GM19397 (cell line): ENCODE data around the gene CENPK.
"Not testable (repeated sequence)": the region's sequence is repeated elsewhere in the genome, so short reads cannot be mapped to it uniquely, and the experiment has no call there.

ENCODE experiments used
- ATAC-seq: cut with Tn5 transposase; IDR thresholded peaks from one replicate; pipeline ENCODE4 v1.9.1; 2021; ENCODE audit warnings: mild to moderate bottlenecking, moderate library complexity; ENCODE audit not compliant: unreplicated experiment

Gene CENPK

DNA sequence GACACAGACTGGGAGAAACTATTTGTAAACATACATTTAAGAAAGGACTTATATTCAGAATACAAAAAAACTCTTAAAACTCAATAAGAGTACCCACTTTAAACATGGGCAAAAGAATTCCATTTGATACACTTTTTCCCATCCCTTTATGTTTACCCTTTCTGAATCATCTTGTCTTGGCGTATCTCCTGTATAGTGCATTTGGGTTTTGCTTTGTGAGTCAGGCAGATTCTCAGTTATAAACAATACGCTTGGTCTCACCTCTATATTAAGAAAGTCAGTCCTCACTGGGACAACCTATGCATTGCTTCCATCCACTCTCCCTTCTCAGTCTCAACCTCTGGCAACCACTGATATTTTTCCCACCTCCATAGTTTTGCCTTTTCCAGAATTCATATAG is 54.0 kb downstream of the CENPK start:
- ATAC-seq: no peak

GRCh38 chr5:65506961-65507360 is 56.0 kb downstream of the CENPK start:
- ATAC-seq: no peak

DNA sequence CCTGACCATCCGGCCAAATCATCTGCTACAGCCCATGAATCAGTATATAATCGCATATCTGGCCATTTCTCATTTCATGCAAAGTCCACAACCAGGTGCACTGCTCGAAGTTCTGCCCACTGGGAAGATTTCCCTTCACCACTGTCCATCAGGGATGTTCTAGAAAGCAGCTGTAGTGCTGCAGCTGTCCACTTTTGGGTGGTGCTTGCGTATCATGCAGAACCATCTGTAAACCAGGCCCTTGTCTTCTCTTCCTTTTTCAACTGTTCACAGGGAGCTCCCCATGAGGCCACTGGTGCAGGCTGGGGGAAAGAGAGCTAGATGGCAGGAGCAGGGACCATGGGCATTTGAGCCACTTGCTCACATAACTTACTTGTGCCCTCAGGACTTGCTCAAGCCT is 73.8 kb downstream of the CENPK start:
- ATAC-seq: no peak

DNA sequence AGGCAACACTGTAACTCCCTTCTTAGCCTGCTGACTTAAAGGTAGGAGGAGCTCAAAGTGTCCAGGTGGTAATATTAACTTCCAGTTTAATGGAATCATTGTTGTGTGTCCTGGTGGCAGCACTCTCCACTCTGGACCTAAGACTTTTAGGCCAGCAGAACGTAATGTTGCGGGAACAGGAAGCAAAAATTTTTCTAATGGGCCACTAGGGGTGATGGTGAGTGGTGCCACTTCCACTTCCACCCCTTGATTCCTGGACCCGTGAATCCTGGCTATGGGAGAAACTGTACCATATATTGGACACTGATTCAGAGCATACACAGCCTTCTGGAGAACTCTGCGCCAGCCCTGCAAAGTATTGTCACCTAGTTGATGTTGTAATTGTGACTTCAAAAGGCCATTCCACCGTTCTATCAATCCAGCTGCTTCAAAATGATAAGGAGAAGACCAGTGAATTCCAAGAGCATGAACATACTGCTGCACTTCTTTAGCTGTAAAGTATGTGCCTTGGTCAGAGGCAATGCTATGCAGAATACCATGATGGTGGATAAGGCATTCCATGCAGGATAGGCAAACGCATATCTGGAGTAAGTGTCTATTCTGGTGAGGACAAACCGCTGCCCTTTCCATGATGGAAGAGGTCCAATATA is 74.8 kb downstream of the CENPK start:
- not testable (repeated sequence) for ATAC-seq

- not testable (repeated sequence) for ATAC-seq
Measured at GRCh38 chr5:65486803-65487202, 76.2 kb downstream of the CENPK start.

- no peak for ATAC-seq
Measured at GRCh38 chr5:65485405-65485804, 77.6 kb downstream of the CENPK start.

- ATAC-seq: no peak
Measured at GRCh38 chr5:65483546-65484346, 79.2 kb downstream of the CENPK start.

- ATAC-seq: no peak
Measured at GRCh38 chr5:65482736-65483545, 80.0 kb downstream of the CENPK start.

DNA sequence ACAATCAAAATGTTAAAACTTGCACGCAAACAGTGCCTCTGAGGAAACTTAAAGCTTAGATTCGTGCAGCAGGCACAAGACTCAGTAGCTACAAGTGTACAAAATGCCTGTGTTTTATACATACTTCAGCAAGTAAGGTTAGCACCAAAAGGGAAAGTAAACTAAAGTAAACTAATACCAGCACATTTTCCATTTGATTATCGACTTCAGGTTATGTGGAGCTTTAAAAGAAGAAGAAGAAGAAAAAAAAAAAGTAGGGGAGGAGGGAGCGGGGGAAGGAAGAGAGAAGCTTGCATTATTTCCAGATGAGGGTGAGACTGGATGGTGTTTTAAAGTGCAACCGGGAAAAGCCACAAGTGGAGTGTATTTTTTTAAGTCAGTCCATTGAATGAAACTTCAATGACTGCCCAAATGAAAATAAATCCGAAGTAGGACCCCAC is 80.7 kb downstream of the CENPK start:
- no peak for ATAC-seq

DNA sequence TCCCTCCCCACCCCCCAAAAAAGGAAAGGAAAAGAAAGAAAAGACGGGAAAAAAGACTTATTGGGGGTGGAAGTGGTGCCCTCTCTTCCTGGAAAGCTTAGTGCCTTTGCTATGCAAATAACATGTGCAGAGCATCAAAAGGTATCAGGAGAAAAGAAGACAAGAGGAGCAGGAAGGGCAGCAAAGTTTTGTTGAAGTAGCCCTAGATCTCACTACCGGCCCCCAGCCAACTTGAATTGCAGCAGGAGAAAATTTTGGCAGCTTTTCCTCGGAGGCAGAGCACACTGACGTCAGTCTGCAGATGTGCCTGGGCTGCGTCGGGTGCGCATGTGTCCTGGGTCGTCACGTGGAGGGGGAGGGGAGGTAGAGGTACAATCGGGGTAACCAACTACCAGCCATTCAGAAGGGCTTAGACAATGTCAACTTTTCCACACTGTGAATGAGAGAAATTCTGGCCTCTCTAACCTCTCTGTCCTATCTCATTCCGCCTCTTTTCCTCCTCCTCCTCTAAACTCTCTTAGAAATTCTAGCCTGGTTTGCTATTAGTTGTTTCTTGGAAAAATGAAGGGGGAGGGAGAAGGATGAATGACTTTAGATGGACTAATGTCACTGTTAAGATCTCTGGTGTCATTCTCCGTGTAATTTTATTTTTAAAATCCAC is 81.2 kb downstream of the CENPK start, which contains the start of gene ADAMTS6:
ADAMTS6 (minus strand) TSS at position 286 of the 661 bp plus-strand sequence. CDS start 8,247 bp downstream, outside the sequence.
- ATAC-seq: peak; percentile 85

DNA sequence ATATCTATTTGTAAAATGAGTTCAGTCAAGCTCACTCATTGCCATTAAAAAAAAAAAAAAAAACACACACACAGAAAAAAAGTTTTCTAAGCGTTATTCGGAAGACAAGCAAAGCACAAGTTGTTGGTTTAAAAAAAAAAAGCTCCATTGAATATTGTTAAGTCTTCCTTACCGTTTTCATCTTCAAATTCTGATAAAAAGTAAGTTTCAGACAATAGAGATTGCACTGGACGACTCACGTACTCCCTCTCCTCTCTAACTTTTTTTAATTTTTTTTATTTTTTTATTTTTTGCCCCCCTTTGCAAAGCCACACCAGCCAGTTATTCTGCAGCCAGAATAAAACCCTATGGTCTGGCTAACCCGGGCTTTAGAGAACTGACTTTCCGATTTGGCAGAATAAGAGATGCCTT is 81.8 kb downstream of the CENPK start:
- ATAC-seq: peak; percentile 19

DNA sequence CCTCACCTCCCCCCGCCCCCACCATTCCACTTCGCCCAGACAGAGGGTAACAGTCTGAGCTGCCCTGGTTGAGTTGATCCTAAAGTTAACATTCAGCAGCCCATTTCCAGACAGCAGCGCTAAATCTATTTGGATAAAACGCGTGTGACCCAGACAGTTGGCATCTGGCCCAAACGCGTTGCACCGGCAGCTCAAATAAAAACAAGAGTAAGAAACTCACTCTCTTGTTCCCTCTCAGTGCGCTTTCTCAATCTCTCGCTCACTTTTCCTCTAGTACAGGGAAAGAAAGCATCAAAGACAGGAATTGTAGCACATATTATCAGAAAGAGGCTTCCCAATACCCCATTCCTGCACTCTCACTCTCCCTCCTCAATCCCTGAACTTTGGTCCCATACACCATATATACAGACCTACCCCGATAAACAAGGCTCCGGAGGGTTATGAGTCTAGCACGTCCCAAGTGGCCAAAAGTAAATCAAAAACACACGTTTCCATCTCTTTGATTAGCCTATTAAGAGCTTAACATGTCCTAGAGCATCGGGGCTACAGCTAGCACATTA is 82.6 kb downstream of the CENPK start:
- peak; percentile 33 for ATAC-seq

- ATAC-seq: no peak
Measured at GRCh38 chr5:65479527-65479926, 83.4 kb downstream of the CENPK start.

DNA sequence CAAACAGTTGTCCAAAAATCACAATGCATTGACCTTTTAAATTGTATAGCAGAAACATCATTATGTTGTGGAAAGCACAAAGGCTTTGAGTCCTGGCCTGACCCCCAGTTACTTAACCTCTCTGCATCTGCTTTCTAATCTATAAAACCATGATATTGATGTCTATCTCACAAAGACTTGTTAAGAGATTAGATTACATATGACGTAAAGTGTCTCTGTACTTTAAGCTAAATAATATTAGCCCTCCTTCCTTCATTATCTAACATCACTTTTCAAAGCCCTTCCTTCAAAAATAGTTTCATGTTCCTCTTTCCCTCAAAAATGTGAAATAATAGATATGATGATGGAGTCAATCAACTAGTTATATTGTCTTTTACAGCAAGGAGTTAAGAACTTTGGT is 84.6 kb downstream of the CENPK start:
- ATAC-seq: no peak

DNA sequence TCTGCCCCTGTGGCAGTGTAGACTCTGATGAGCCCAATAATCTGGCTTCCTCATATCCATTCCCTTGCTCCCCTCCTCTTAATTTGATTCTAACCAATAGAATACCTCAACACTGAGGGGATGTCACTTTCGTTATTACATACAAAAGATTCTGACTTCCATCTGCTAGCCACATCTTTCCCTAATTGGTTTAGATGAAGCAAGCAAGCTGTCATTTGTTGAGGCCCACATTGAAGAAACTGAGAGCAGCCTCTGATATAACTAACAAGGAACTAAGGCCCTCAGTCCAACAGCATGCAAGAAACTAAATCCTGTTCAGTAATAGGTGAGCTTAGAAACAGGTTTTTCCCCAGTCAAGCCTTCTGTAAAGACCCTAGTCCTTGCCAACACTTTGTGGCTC is 87.1 kb downstream of the CENPK start:
- no peak for ATAC-seq

- no peak for ATAC-seq
Measured at GRCh38 chr5:65475336-65475735, 87.6 kb downstream of the CENPK start.

- no peak for ATAC-seq
Measured at GRCh38 chr5:65474130-65474711, 88.7 kb downstream of the CENPK start.

GRCh38 chr5:65468633-65469032 is 94.3 kb downstream of the CENPK start:
- ATAC-seq: no peak
